HEK293T (cell line): ENCODE results near the gene PNPO.

Source experiments
- CTCF ChIA-PET: fragments of 350-600 bp; formaldehyde crosslinking; extraction: SDS; loops from one replicate; lab custom pipeline; 2021; ENCODE audit warnings: antibody characterized with exemption, inconsistent platforms; lab: Yijun Ruan, JAX
- POLR2A ChIA-PET: fragments of 350-600 bp; formaldehyde crosslinking; extraction: SDS; loops from one replicate; lab custom pipeline; 2020; ENCODE audit warnings: antibody characterized with exemption, inconsistent platforms; lab: Yijun Ruan, JAX
- DNase-seq: peaks from one replicate; pipeline ENCODE4 v3.0.0; 2012; ENCODE audit warnings: mixed read lengths; ENCODE audit errors: extremely low spot score
- ARNT ChIP-seq: fragments of 450-650 bp; IDR thresholded peaks from 2 replicates; pipeline ENCODE4 v1.6.1; 2017; ENCODE audit warnings: mild to moderate bottlenecking
- BHLHE40 ChIP-seq: fragments of 450-650 bp; IDR thresholded peaks from 2 replicates; pipeline ENCODE4 v1.6.1; 2016; ENCODE audit warnings: mild to moderate bottlenecking, moderate library complexity, borderline replicate concordance
- CTBP1 ChIP-seq: fragments of 450-650 bp; IDR thresholded peaks from 2 replicates; pipeline ENCODE4 v1.6.1; 2016; ENCODE audit warnings: borderline replicate concordance
- ELF4 ChIP-seq: fragments of 450-650 bp; IDR thresholded peaks from 2 replicates; pipeline ENCODE4 v1.6.1; 2017; ENCODE audit warnings: antibody characterized with exemption
- FOXA1 ChIP-seq: fragments of 450-650 bp; IDR thresholded peaks from 2 replicates; pipeline ENCODE4 v1.6.1; 2016; ENCODE audit warnings: mild to moderate bottlenecking
- FOXK2 ChIP-seq: fragments of 450-650 bp; IDR thresholded peaks from 2 replicates; pipeline ENCODE4 v1.6.1; 2016; ENCODE audit warnings: mild to moderate bottlenecking
- FOXM1 ChIP-seq: fragments of 450-650 bp; IDR thresholded peaks from 2 replicates; pipeline ENCODE4 v1.6.1; 2017; ENCODE audit warnings: mild to moderate bottlenecking, borderline replicate concordance
- HDGF ChIP-seq: fragments of 450-650 bp; IDR thresholded peaks from 2 replicates; pipeline ENCODE4 v1.6.1; 2017; ENCODE audit warnings: antibody characterized with exemption, borderline replicate concordance
- L3MBTL2 ChIP-seq: fragments of 450-650 bp; conservative IDR thresholded peaks from 2 replicates; pipeline ENCODE4 v1.6.1; 2016; ENCODE audit warnings: mild to moderate bottlenecking
- LEF1 ChIP-seq: fragments of 450-650 bp; IDR thresholded peaks from 2 replicates; pipeline ENCODE4 v1.6.1; 2017; ENCODE audit warnings: mild to moderate bottlenecking, borderline replicate concordance
- NFRKB ChIP-seq: fragments of 450-650 bp; IDR thresholded peaks from 2 replicates; pipeline ENCODE4 v1.6.1; 2016; ENCODE audit warnings: mild to moderate bottlenecking, moderate library complexity
- SP1 ChIP-seq: fragments of 450-650 bp; IDR thresholded peaks from 2 replicates; pipeline ENCODE4 v1.6.1; 2017
- SUZ12 ChIP-seq: fragments of 450-650 bp; IDR thresholded peaks from 2 replicates; pipeline ENCODE4 v1.6.1; 2016; ENCODE audit warnings: mild to moderate bottlenecking
- TARDBP ChIP-seq: fragments of 450-650 bp; IDR thresholded peaks from 2 replicates; pipeline ENCODE4 v1.6.1; 2016
- ZNF384 ChIP-seq: fragments of 450-650 bp; IDR thresholded peaks from 2 replicates; pipeline ENCODE4 v1.6.1; 2016
- TF ChIP-seq, protein P1 (sequence below): fragments of 450-650 bp; IDR thresholded peaks from 2 replicates; pipeline ENCODE4 v1.6.1; 2016

Gene PNPO

GRCh38 chr17:47995241-47995935, 54.0 kb downstream of the PNPO start:
- TF ChIP-seq SUZ12 (no peak), TARDBP (no peak), BHLHE40 (no peak), ELF4 (no peak), LEF1 (no peak), L3MBTL2 (no peak), FOXM1 (no peak), HDGF (no peak)
- TF ChIP-seq, protein P1, sequence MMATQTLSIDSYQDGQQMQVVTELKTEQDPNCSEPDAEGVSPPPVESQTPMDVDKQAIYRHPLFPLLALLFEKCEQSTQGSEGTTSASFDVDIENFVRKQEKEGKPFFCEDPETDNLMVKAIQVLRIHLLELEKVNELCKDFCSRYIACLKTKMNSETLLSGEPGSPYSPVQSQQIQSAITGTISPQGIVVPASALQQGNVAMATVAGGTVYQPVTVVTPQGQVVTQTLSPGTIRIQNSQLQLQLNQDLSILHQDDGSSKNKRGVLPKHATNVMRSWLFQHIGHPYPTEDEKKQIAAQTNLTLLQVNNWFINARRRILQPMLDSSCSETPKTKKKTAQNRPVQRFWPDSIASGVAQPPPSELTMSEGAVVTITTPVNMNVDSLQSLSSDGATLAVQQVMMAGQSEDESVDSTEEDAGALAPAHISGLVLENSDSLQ, result no peak
- DNase-seq, result no peak
- ChIA-PET POLR2A (interaction anchor here (1.0 to 1.4 kb wide), 2 partner anchors 24 to 54 kb away, joined by 3 read pairs; partner anchors contain the start of genes CDK5RAP3 and PNPO), CTCF (interaction anchor here (0.6 to 1.1 kb wide), 2 partner anchors 15 to 96 kb away, joined by 5 to 6 read pairs; no protein-coding TSS in a partner anchor)

GRCh38 chr17:47996201-47996600, 54.8 kb downstream of the PNPO start:
- ChIA-PET CTCF (no interaction called here), POLR2A (interaction anchor here (1.0 to 1.4 kb wide), 2 partner anchors 25 to 55 kb away, joined by 3 read pairs; partner anchors contain the start of genes CDK5RAP3 and PNPO)
- DNase-seq, result no peak
- TF ChIP-seq NFRKB, result no peak
- no peak for TF ChIP-seq LEF1
- TF ChIP-seq, protein P1, result no peak
- TF ChIP-seq L3MBTL2, result no peak

DNA sequence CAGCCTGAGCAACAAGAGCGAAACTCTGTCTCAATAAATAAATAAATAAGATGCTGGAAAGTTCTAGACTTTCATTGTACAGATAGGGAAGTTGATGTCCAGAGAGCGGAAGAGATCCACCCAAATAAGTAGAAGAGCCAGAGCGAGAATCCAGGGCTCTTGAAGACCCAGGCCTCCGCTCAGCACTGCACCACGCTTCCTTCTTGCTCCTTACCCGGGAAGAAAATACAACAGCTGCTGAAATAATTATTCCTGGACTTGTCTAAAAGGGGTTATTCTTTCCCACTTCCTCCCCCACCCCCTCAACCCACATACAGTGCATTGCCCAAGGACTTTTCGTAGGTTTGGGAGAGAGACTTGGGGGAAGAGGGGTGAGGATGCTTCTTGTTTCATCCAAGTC, 56.2 kb downstream of the PNPO start:
- ChIA-PET POLR2A (no interaction called here), CTCF (no interaction called here)
- TF ChIP-seq SP1 (no peak), ZNF384 (no peak), ARNT (no peak), HDGF (no peak), FOXA1 (no peak), FOXK2 (no peak), LEF1 (no peak), L3MBTL2 (no peak), BHLHE40 (no peak), NFRKB (no peak), CTBP1 (no peak), FOXM1 (no peak), SUZ12 (no peak), TARDBP (no peak)
- TF ChIP-seq, protein P1, result no peak
- DNase-seq, result no peak

- DNase-seq, result no peak
- TF ChIP-seq BHLHE40 (no peak), HDGF (no peak), NFRKB (no peak), FOXM1 (no peak), CTBP1 (no peak), LEF1 (no peak), FOXK2 (no peak), ZNF384 (no peak), SP1 (no peak), L3MBTL2 (no peak), TARDBP (no peak), ARNT (no peak), SUZ12 (no peak), ELF4 (no peak), FOXA1 (no peak)
- TF ChIP-seq, protein P1, result no peak
- POLR2A ChIA-PET, result no interaction called here
- CTCF ChIA-PET, result no interaction called here
Observed at GRCh38 chr17:47998044-47998443, 56.7 kb downstream of the PNPO start.
